Activated CD8-positive, alpha-beta memory T cell treated with anti-CD3 and anti-CD28 coated beads, Interleukin-2, amount 50 U/mL, for 24 hours (primary cell): Measurements from ENCODE around the gene LMAN1L.

ENCODE experiments used
- DNase-seq: peaks from one replicate; pipeline ENCODE4 v3.0.0-alpha.2; 2020; ENCODE audit errors: extremely low read depth

The LMAN1L gene

GRCh38 chr15:74794248-74794969 lies 18.2 kb upstream of the LMAN1L start:
- no peak for DNase-seq

- DNase-seq, result no peak
Measured at GRCh38 chr15:74794970-74795349, 17.7 kb upstream of the LMAN1L start.

DNA sequence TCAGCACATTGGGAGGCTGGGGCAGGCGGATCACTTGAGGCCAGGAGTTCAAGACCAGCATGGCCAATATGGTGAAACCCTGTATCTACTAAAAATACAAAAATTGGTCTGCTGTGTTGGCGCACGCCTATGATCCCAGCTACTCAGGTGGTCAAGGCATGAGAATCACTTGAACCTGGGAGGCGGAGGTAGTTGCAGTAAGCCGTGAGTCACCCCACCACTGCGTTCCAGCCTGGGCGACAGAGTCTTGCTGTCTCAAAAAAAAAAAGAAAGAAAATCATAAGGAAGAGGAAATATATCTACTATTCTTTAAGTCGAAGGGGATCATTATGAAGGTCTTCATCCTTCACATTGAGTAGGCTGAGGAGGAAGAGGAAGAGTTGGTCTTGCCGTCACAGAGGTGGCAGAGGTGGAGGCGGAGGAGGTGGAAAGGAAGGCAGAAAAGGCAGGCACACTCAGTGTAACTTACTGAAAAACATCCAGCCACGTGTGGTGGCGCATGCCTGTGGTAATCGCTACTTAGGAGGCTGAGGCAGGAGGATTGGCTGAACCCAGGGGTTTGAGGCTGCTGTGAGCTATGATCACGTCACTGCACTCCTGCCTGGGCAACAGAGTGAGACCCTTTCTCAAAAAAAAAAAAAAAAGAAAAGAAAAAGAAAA lies 16.5 kb upstream of the LMAN1L start:
- no peak for DNase-seq

- DNase-seq, result no peak
Measured at GRCh38 chr15:74798388-74799254, 14.0 kb upstream of the LMAN1L start.

- no peak for DNase-seq
Measured at GRCh38 chr15:74799255-74799855, 13.3 kb upstream of the LMAN1L start.

GRCh38 chr15:74799856-74800558 lies 12.6 kb upstream of the LMAN1L start:
- no peak for DNase-seq

- no peak for DNase-seq
Measured at GRCh38 chr15:74800559-74801094, 12.0 kb upstream of the LMAN1L start.

DNA sequence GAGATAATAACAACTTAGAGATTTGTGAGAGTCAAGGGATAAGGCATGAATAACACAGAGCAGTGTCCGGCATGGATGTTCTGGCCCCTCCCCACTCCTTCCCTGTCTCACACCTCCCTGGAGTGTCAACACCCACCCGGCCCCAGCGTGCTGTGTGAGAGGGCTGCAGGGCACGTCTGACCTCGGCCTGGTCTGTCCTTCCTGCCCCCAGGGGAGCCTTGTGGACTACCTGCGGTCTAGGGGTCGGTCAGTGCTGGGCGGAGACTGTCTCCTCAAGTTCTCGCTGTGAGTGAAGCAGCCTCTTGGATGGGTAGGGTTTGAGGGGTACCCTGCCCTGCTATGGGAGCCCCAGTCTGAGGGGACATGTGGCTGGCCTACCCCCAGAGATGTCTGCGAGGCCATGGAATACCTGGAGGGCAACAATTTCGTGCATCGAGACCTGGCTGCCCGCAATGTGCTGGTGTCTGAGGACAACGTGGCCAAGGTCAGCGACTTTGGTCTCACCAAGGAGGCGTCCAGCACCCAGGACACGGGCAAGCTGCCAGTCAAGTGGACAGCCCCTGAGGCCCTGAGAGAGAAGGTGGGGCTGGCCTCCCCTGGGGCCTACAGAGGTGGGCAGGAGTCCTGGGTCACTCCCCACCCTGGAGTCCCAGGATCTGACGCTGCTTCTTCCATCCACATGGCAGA lies 11.2 kb upstream of the LMAN1L start:
- no peak for DNase-seq

- DNase-seq, result no peak
Measured at GRCh38 chr15:74802290-74802689, 10.3 kb upstream of the LMAN1L start.

GRCh38 chr15:74802862-74803447 lies 9.7 kb upstream of the LMAN1L start:
- no peak for DNase-seq

DNA sequence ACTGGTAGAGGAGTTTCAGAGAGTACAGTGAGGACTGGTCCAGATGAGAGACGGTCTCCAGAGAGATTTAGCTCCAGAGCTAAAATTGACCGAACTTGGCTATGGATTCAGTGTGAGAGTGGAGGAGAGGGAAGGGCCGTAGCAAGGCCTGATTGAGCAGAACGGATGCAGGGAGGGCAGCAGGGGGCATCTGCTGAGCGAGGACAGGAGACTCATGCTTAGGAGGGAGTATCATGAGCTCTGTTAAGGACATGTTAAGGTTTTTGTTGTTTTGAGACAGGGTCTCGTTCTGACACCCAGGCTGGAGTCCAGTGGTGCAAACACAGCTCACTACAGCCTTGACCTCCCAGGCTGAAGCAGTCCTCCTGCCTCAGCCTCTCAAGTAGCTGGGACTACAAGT lies 7.7 kb upstream of the LMAN1L start:
- DNase-seq, result no peak

- DNase-seq, result no peak
Measured at GRCh38 chr15:74807282-74807681, 5.4 kb upstream of the LMAN1L start.

- DNase-seq, result no peak
Measured at GRCh38 chr15:74808078-74808839, 4.4 kb upstream of the LMAN1L start.

GRCh38 chr15:74808840-74809229 lies 3.8 kb upstream of the LMAN1L start:
- DNase-seq, result no peak

GRCh38 chr15:74809242-74809641 lies 3.4 kb upstream of the LMAN1L start:
- DNase-seq, result no peak

- no peak for DNase-seq
Measured at GRCh38 chr15:74809956-74810355, 2.7 kb upstream of the LMAN1L start.

GRCh38 chr15:74815121-74815934 lies 2.7 kb downstream of the LMAN1L start:
- no peak for DNase-seq

- DNase-seq, result no peak
Measured at GRCh38 chr15:74815961-74816360, 3.3 kb downstream of the LMAN1L start.
